HG03565 (cell line): ENCODE measurements around the gene CCND2.

ENCODE experiments used
- ATAC-seq: cut with Tn5 transposase; IDR thresholded peaks from one replicate; pipeline ENCODE4 v1.9.1; 2021; ENCODE audit warnings: mild to moderate bottlenecking, moderate library complexity; ENCODE audit not compliant: unreplicated experiment

The CCND2 gene

GRCh38 chr12:4256043-4256826, 17.3 kb upstream of the CCND2 start:
- ATAC-seq = no peak

DNA sequence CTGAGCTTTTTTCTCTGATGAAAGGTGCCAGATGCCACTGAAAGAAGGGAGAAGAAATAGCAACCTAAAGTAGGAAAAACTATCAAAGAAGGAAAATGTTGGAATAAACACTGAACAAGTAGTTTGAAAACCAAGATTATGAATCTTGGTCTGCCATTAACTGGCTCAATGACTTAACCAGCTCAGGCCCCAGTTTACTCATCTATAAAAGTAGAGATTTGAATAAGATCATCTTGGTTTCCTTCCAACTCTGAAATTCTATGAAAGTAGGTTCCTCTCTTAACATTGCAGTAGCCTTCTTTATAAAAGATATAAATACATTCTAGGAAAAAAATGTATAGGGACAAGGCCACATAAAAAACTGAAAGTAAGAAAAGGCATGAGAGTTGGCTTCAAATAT, 16.1 kb upstream of the CCND2 start:
- ATAC-seq = no peak

DNA sequence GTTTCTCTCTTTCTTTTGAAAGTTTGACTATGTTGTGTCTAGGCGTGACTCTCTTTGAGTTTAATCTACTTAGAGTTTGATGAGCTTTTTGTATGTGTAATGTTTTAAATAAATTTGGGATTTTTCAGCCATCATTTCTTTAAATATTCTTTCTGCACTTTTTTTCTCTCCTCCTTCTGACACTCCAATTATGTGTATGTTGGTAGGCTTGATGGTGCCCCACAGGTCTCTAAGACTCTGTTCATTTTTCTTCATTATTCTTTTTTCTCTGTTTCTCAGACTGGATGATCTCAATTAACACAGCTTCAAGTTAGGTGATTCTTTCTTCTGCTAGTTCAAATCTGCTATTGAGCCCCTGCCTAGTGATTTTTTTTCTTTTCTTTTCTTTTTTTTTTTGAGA, 14.5 kb upstream of the CCND2 start:
- ATAC-seq = no peak

GRCh38 chr12:4261655-4262054, 11.9 kb upstream of the CCND2 start:
- ATAC-seq = no peak

- no peak for ATAC-seq
Measured at GRCh38 chr12:4265280-4265679, 8.3 kb upstream of the CCND2 start.

DNA sequence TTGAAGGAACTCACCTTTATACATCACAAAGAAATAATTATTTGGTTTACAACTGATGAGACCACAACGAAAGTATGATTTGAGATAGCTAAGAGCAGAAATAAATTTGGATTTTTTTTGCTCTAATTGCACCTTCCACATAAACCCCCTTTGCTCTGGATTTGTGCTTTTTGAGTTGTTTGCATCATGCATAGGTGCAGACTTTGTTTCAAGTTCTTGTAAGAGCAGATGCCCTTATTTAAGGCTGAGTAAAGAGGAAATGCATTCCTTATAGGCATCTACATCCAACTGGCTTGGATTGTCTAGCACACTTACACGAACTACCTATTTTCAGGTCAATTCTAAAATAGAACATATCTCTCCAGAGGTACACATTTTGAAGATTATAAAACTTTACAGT, 6.6 kb upstream of the CCND2 start:
- ATAC-seq = no peak

- no peak for ATAC-seq
Measured at GRCh38 chr12:4267704-4268328, 5.7 kb upstream of the CCND2 start.

DNA sequence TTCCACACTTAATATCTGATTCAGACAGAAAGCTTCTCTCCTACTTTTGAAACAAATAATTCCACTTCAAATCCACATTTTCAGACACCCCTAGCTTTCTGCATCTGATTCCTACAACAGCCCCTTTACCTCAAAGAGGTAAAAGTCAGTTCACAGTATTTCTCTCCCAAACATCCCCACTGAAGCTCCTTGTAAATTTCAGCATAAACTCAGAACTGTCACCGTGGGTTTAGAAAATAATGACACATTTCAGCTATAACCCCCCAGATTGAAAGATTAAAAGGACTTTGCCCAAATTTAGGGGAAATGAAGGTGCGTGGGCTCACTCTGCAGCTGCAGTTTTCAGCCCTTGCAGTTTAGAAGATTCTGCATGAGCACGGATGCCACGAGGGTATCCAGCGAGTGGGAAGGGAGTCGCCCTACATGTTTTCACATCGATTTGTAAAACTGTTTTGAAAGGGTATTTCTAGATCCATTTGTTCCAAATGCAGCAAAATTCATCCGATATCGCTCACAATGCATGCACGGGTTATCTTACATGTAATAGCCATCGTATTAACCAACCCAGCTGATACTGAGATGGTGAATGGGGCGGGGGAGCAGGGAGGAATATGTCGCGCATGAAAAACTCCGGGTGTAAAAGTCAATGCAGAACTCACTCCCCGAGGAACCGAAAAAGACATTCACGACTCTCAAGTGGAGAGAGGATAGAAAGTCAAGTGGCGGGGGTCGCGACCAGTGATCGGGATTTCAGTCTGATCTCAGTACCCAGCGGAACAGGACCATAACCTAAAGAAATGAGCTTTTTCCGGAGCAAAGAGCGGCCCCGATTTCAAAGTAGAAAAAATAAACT, 5.0 kb upstream of the CCND2 start:
- ATAC-seq = no peak

DNA sequence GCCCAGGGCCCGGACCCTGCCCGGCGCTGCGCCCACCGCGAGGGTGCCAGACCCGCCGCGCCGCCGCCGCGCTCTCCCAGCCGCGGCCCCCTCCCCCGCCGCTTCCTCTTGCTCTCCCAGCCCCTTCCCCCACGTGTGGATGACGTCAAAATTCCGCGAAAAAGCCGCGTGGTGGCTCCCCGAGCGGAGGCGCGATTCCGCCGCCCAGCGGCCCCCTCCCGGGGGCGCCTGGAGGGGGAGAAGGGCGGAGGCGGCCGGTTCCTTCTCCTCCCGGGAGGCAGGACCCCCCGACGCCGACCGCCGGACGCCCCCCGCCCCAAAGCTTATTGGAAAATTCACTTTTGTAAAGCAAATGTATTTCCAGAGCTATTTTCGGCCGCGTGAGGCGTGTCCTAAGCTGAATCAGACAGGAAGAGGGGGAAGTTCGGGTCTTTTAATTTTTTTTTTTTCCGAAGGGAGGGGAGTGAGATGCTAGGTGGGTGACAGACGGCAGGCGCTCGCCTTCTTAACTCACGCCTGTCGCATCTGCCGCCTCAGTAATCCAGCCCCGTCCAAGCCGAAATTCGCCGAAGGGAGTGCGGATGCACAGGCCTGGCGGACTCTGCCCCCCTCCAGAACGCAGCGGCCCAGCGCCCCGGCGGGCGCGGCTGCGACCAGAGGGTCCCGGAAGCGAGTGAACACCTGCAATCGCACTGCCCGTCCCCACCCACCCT, 4.1 kb upstream of the CCND2 start:
- no peak for ATAC-seq

DNA sequence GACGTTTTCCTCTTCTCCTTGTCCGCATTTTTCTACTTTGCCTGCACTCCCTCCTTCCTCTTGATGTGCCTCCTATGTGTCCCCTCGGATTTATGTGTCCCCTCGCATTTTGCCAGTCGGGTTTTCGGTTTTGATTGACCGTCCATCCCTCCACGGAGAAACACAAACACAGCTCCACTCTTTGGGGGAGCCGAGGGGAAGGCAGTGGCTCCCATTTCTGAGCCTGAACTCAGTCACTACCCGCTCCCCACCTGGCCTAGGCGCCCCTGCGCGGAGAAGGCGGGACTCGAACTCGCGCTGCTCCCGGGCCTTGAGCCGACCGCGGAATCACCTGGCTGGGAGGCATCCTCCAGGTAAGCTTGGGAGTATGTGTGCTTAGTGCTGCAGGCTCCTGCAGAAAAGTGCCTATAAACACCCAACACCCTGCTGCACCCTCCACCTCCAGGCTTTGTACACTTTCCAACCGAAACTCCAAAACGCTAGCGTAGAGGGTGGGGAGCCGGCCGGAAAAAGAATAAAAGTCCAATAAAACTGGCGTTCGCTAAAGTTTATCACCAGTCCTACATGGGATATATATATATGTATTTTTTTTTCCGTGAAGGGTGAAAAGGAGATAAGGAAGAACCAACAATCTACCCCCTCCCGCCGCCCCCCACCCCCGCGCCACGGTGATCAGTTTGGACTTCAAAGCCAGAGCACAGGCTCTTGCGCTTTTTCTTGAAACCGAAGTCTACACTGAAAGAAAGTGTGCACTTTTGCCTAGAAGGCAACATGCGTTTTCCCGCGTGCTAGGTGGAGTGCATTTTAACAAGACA, 3.3 kb upstream of the CCND2 start:
- ATAC-seq = no peak

- ATAC-seq = no peak
Measured at GRCh38 chr12:4270831-4271716, 2.5 kb upstream of the CCND2 start.

GRCh38 chr12:4271717-4272423, 1.7 kb upstream of the CCND2 start:
- ATAC-seq = peak; percentile 22

- no peak for ATAC-seq
Measured at GRCh38 chr12:4272424-4273272, 914 bp upstream of the CCND2 start.

DNA sequence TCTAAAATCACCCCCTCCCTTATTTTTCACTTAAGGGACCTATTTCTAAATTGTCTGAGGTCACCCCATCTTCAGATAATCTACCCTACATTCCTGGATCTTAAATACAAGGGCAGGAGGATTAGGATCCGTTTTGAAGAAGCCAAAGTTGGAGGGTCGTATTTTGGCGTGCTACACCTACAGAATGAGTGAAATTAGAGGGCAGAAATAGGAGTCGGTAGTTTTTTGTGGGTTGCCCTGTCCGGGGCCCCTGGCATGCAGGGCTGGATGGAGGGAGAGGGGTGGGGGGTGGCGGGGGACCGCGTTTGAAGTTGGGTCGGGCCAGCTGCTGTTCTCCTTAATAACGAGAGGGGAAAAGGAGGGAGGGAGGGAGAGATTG, 300 bp upstream of the CCND2 start:
- no peak for ATAC-seq

- no peak for ATAC-seq
Measured at GRCh38 chr12:4274396-4275015, 944 bp downstream of the CCND2 start.

- ATAC-seq = no peak
Measured at GRCh38 chr12:4275016-4275869, 1.7 kb downstream of the CCND2 start.
